Transverse colon (tissue), 4 donors: ENCODE results near the gene RNLS. TPM values are rescaled to one million over a fixed set of nuclear protein-coding genes. Genes with fewer than 3 reads are reported as not detected.
A peak's percentile ranks its signal among the peaks of the same experiment; 100 is the strongest.

Source experiments
- DNase-seq: peaks from one replicate; pipeline ENCODE4 v3.0.0-alpha.2; 2019
- H3K27ac ChIP-seq, 4 donors: fragments of 200-600 bp; sonication (generic); 2 replicates each; pipeline ENCODE4 v1.5.1; 2016 to 2018; ENCODE audit warnings: inconsistent platforms in 4 of 4
- H3K27me3 ChIP-seq: fragments of 200-600 bp; sonication (generic); 2 replicates; pipeline ENCODE4 v1.5.1; 2017; ENCODE audit warnings: inconsistent platforms
- H3K36me3 ChIP-seq, 4 donors: fragments of 200-600 bp; sonication (generic); 2 replicates each; pipeline ENCODE4 v1.5.1; 2017 to 2019; ENCODE audit warnings: inconsistent platforms in 4 of 4
- H3K4me1 ChIP-seq, 4 donors: fragments of 200-600 bp; sonication (generic); 2 replicates each; pipeline ENCODE4 v1.5.1; 2017 to 2020; ENCODE audit warnings: inconsistent platforms in 4 of 4
- H3K4me3 ChIP-seq, 4 donors: fragments of 200-600 bp; sonication (generic); 1 replicate in 1 of 4; 2 replicates in 3 of 4; pipeline versions ENCODE4 v1.5.1 to v1.6.1; 2017 to 2019; ENCODE audit warnings: inconsistent platforms in 4 of 4
- H3K9me3 ChIP-seq, 2 donors: fragments of 200-600 bp; sonication (generic); 2 replicates each; pipeline ENCODE4 v1.5.1; 2017 to 2019; ENCODE audit warnings: inconsistent platforms in 2 of 2
- CTCF ChIP-seq, 5 experiments: fragments of 200-600 bp in 3 of 5; fragments of 450-650 bp in 2 of 5; sonication (generic) in 3 of 5; IDR thresholded peaks; 1 replicate in 2 of 5; 2 replicates in 3 of 5; pipeline ENCODE4 v1.5.1; 2016 to 2017; ENCODE audit warnings: antibody characterized with exemption in 5 of 5, inconsistent platforms in 3 of 5, mild to moderate bottlenecking in 2 of 5, moderate library complexity in 1 of 5
- EP300 ChIP-seq: sonication (generic); formaldehyde crosslinking; IDR thresholded peaks from one replicate; pipeline ENCODE4 v1.6.1; 2017; ENCODE audit warnings: antibody characterized with exemption, low read depth
- POLR2A ChIP-seq: fragments of 450-650 bp; IDR thresholded peaks from one replicate; pipeline ENCODE4 v1.6.1; 2016; ENCODE audit warnings: antibody characterized with exemption, mild to moderate bottlenecking, moderate library complexity
- POLR2AphosphoS5 ChIP-seq, 3 donors: sonication (generic); formaldehyde crosslinking; IDR thresholded peaks; one replicate each; pipeline ENCODE4 v1.6.1; 2016; ENCODE audit warnings: antibody characterized with exemption in 3 of 3
- WGBS, 2 donors: methylation state at CpG; one replicate each; pipeline ENCODE4 v1.1.5; 2018; ENCODE audit warnings: low coverage in 1 of 2; 5-methylcytosine and 5-hydroxymethylcytosine counted together
- in situ Hi-C, 4 donors: fragments of 200-750 bp; cut with MboI; loops; one replicate each; pipeline versions ENCODE4 v1.15.0 to v1.15.1; 2017; ENCODE audit warnings: low sequenced_read_pairs in 3 of 4, low pct_ligation_motif_present in 1 of 4, low pct_unique_long_range_greater_than_20kb in 1 of 4
- intact Hi-C: fragments of 100-400 bp; cut with DNase I; formaldehyde crosslinking; loops from one replicate; pipeline ENCODE4 v1.15.1; 2023; ENCODE audit warnings: low total_unique reads
- total RNA-seq, 4 donors: library from RNA; depleted of rRNA; stranded (reverse); fragments of >200 nt; gene quantifications; one replicate each; pipeline ENCODE4 v1.1.0, GENCODE V29; 2016

RNLS gene
- total RNA-seq, 4 donors from 2014 or later = 2.4 to 78.2 (median 28.9) TPM

GRCh38 chr10:88347022-88347421, 236.1 kb downstream of the RNLS start:
- H3K36me3 ChIP-seq = no peaks in the 10 kb centered on the region
- no peak for TF ChIP-seq POLR2A
- TF ChIP-seq EP300 = no peak
- TF ChIP-seq CTCF (IDR thresholded peaks at IDR 0.05) = no peak
- TF ChIP-seq POLR2AphosphoS5 (IDR thresholded peaks at IDR 0.05) = no peak
- intact Hi-C loops = no loop called here
- H3K9me3 ChIP-seq = no peaks in the 10 kb centered on the region
- no peak for DNase-seq
- H3K27ac ChIP-seq = no peak overlapping the region
- no peaks in the 10 kb centered on the region for H3K27me3 ChIP-seq
- H3K4me3 ChIP-seq = no peak overlapping the region
- in situ Hi-C loops = no loop called here
- peaks cover 0 to 11% (median 0%) of the 10 kb centered on the region in 4 donors for H3K4me1 ChIP-seq
- WGBS, 2 donors = 57 to 75% methylated on average over 1 to 2 of the region's 2 CpGs

- 71 to 84% methylated on average over 5 to 6 of the region's 6 CpGs for WGBS, 2 donors
- H3K36me3 ChIP-seq = no peaks in the 10 kb centered on the region
- H3K27ac ChIP-seq = no peak overlapping the region
- no peak for DNase-seq
- in situ Hi-C loops (no loop called here), intact Hi-C loops (no loop called here)
- peaks cover 0 to 11% (median 0%) of the 10 kb centered on the region in 4 donors for H3K4me1 ChIP-seq
- TF ChIP-seq EP300 (no peak), POLR2A (no peak), POLR2AphosphoS5 (IDR thresholded peaks at IDR 0.05) (no peak), CTCF (IDR thresholded peaks at IDR 0.05) (no peak)
- no peak overlapping the region for H3K4me3 ChIP-seq
- no peaks in the 10 kb centered on the region for H3K9me3 ChIP-seq
- no peaks in the 10 kb centered on the region for H3K27me3 ChIP-seq
These were observed 236.8 kb downstream of the RNLS start for GRCh38 chr10:88346144-88346977.

GRCh38 chr10:88343761-88344484, 239.2 kb downstream of the RNLS start:
- in situ Hi-C loops (no loop called here), intact Hi-C loops (no loop called here)
- H3K4me1 ChIP-seq = peaks cover 0 to 11% (median 0%) of the 10 kb centered on the region in 4 donors
- no peaks in the 10 kb centered on the region for H3K36me3 ChIP-seq
- H3K4me3 ChIP-seq = no peak overlapping the region
- 54 to 57% methylated on average over 2 of the region's 2 CpGs for WGBS, 2 donors
- no peaks in the 10 kb centered on the region for H3K9me3 ChIP-seq
- no peak for TF ChIP-seq CTCF (IDR thresholded peaks at IDR 0.05)
- no peak for TF ChIP-seq POLR2A
- TF ChIP-seq EP300 = no peak
- no peak for TF ChIP-seq POLR2AphosphoS5 (IDR thresholded peaks at IDR 0.05)
- DNase-seq = no peak
- no peaks in the 10 kb centered on the region for H3K27me3 ChIP-seq
- H3K27ac ChIP-seq = peak overlapping the region in 1 of 4 donors; percentile 21

GRCh38 chr10:88342733-88343310, 240.3 kb downstream of the RNLS start:
- no peak overlapping the region for H3K27ac ChIP-seq
- in situ Hi-C loops (no loop called here), intact Hi-C loops (no loop called here)
- H3K4me1 ChIP-seq = peaks cover 0 to 11% (median 0%) of the 10 kb centered on the region in 4 donors
- no peaks in the 10 kb centered on the region for H3K9me3 ChIP-seq
- H3K4me3 ChIP-seq = no peak overlapping the region
- DNase-seq = peak; percentile 17
- 90 to 92% methylated on average over 3 of the region's 3 CpGs for WGBS, 2 donors
- TF ChIP-seq CTCF (IDR thresholded peaks at IDR 0.05) (no peak), EP300 (no peak), POLR2AphosphoS5 (IDR thresholded peaks at IDR 0.05) (no peak), POLR2A (no peak)
- no peaks in the 10 kb centered on the region for H3K27me3 ChIP-seq
- no peaks in the 10 kb centered on the region for H3K36me3 ChIP-seq
